Hepatocyte (in vitro differentiated cells): ENCODE data around the gene NIPAL4. TPM values are rescaled to one million over a fixed set of nuclear protein-coding genes. Genes with fewer than 3 reads are reported as not detected.
A peak's percentile ranks its signal among the peaks of the same experiment; 100 is the strongest.

Experiments used
- DNase-seq: peaks from one replicate; pipeline ENCODE4 v3.0.0-alpha.2; 2016; ENCODE audit warnings: low spot score
- H2AFZ ChIP-seq: fragments of 200-600 bp; sonication (generic); 2 replicates; pipeline ENCODE4 v1.6.0; 2016; ENCODE audit warnings: antibody characterized with exemption, mild to moderate bottlenecking
- H3K27ac ChIP-seq: fragments of 200-600 bp; sonication (generic); 2 replicates; pipeline ENCODE4 v1.5.1; 2016; ENCODE audit warnings: mild to moderate bottlenecking
- H3K27me3 ChIP-seq: fragments of 200-600 bp; sonication (generic); 2 replicates; pipeline ENCODE4 v1.6.1; 2016
- H3K36me3 ChIP-seq: fragments of 200-600 bp; sonication (generic); replicated peaks from 2 replicates; pipeline ENCODE4 v1.5.1; 2016; ENCODE audit warnings: low read depth; ENCODE audit not compliant: insufficient read depth
- H3K4me1 ChIP-seq: fragments of 200-600 bp; sonication (generic); 2 replicates; pipeline ENCODE4 v1.5.1; 2016; ENCODE audit warnings: mild to moderate bottlenecking, moderate library complexity; ENCODE audit not compliant: insufficient read depth
- H3K4me2 ChIP-seq: fragments of 200-600 bp; sonication (generic); 2 replicates; pipeline ENCODE4 v1.6.0; 2016
- H3K4me3 ChIP-seq: fragments of 200-600 bp; sonication (generic); 2 replicates; pipeline ENCODE4 v1.5.1; 2016; ENCODE audit warnings: mild to moderate bottlenecking
- H3K79me2 ChIP-seq: fragments of 200-600 bp; sonication (generic); 2 replicates; pipeline ENCODE4 v1.6.0; 2017; ENCODE audit warnings: mild to moderate bottlenecking
- H3K9me2 ChIP-seq: fragments of 200-600 bp; sonication (generic); replicated peaks from 2 replicates; pipeline ENCODE4 v1.6.0; 2017; ENCODE audit warnings: mild to moderate bottlenecking; ENCODE audit not compliant: insufficient read depth
- H3K9me3 ChIP-seq: fragments of 200-600 bp; sonication (generic); 2 replicates; pipeline ENCODE4 v1.5.1; 2016; ENCODE audit warnings: low read depth, mild to moderate bottlenecking
- H4K20me1 ChIP-seq: fragments of 200-600 bp; sonication (generic); 2 replicates; pipeline ENCODE4 v1.6.0; 2016; ENCODE audit warnings: mild to moderate bottlenecking; ENCODE audit not compliant: insufficient read depth, poor library complexity, severe bottlenecking
- CTCF ChIP-seq: fragments of 200-600 bp; sonication (generic); IDR thresholded peaks from 2 replicates; pipeline ENCODE4 v1.5.1; 2016; ENCODE audit warnings: antibody characterized with exemption, mild to moderate bottlenecking; ENCODE audit not compliant: poor library complexity
- EZH2 ChIP-seq: fragments of 200-600 bp; sonication (generic); IDR thresholded peaks from 2 replicates; pipeline ENCODE4 v1.6.1; 2016; ENCODE audit warnings: antibody characterized with exemption, mild to moderate bottlenecking, borderline replicate concordance
- EZH2phosphoT487 ChIP-seq: fragments of 200-600 bp; sonication (generic); IDR thresholded peaks from one replicate; pipeline ENCODE4 v1.6.1; 2018; ENCODE audit warnings: antibody characterized with exemption, mild to moderate bottlenecking, low read depth, moderate library complexity; ENCODE audit not compliant: unreplicated experiment, severe bottlenecking
- WGBS: methylation state at CpG from one replicate; pipeline ENCODE4 v1.1.6; 2016; ENCODE audit warnings: low lambda C conversion rate; ENCODE audit errors: missing lambda C conversion rate; 5-methylcytosine and 5-hydroxymethylcytosine counted together
- polyA plus RNA-seq: library from polyadenylated mRNA; unstranded; fragments of >200 nt; fragmentation: Nextera tagmentation; extraction: Ambion mirVana; gene quantifications from 2 replicates; pipeline ENCODE4 v1.2.1, GENCODE V29; 2016
- total RNA-seq: library from RNA; depleted of rRNA; stranded (reverse); fragments of >200 nt; gene quantifications from 2 replicates; pipeline ENCODE4 v1.2.3, GENCODE V29; 2014

The NIPAL4 gene
- total and polyA plus RNA-seq, 2 experiments from 2014 or later: 0.17 to 0.37 TPM

- Histone ChIP-seq H2AFZ (no peak overlapping the region), H4K20me1 (no peaks in the 10 kb centered on the region), H3K27me3 (no peaks in the 10 kb centered on the region), H3K9me2 (no peaks in the 10 kb centered on the region), H3K4me2 (no peak overlapping the region), H3K27ac (no peak overlapping the region), H3K9me3 (no peaks in the 10 kb centered on the region), H3K4me1 (no peaks in the 10 kb centered on the region), H3K4me3 (no peak overlapping the region), H3K36me3 (no peaks in the 10 kb centered on the region), H3K79me2 (no peaks in the 10 kb centered on the region)
- DNase-seq: no peak
- TF ChIP-seq CTCF: no peak
- TF ChIP-seq EZH2: no peak
- TF ChIP-seq EZH2phosphoT487: no peak
Observed at GRCh38 chr5:157509587-157509986, 49.6 kb downstream of the NIPAL4 start.

GRCh38 chr5:157510682-157511081 is 50.7 kb downstream of the NIPAL4 start:
- 82% methylated on average over 5 of the region's 5 CpGs for WGBS
- no peak overlapping the region for H3K27ac ChIP-seq
- no peaks in the 10 kb centered on the region for H3K9me3 ChIP-seq
- no peak for DNase-seq
- H3K9me2 ChIP-seq: no peaks in the 10 kb centered on the region
- H3K4me2 ChIP-seq: no peak overlapping the region
- TF ChIP-seq EZH2 (no peak), CTCF (no peak), EZH2phosphoT487 (no peak)
- H3K4me3 ChIP-seq: no peak overlapping the region
- no peak overlapping the region for H2AFZ ChIP-seq
- no peaks in the 10 kb centered on the region for H3K27me3 ChIP-seq
- H3K36me3 ChIP-seq: no peaks in the 10 kb centered on the region
- H3K4me1 ChIP-seq: no peaks in the 10 kb centered on the region
- H4K20me1 ChIP-seq: no peaks in the 10 kb centered on the region
- no peaks in the 10 kb centered on the region for H3K79me2 ChIP-seq

- TF ChIP-seq EZH2phosphoT487 (no peak), CTCF (no peak), EZH2 (no peak)
- 88% methylated on average over 9 of the region's 9 CpGs for WGBS
- H3K27ac ChIP-seq: peak overlapping the region; percentile 13
- DNase-seq: peak; percentile 68
- no peak overlapping the region for H3K4me3 ChIP-seq
- H3K27me3 ChIP-seq: no peaks in the 10 kb centered on the region
- H4K20me1 ChIP-seq: no peaks in the 10 kb centered on the region
- H3K79me2 ChIP-seq: no peaks in the 10 kb centered on the region
- no peak overlapping the region for H2AFZ ChIP-seq
- no peaks in the 10 kb centered on the region for H3K4me1 ChIP-seq
- H3K9me2 ChIP-seq: no peaks in the 10 kb centered on the region
- H3K4me2 ChIP-seq: no peak overlapping the region
- no peaks in the 10 kb centered on the region for H3K36me3 ChIP-seq
- H3K9me3 ChIP-seq: no peaks in the 10 kb centered on the region
Observed at GRCh38 chr5:157511651-157512644, 51.9 kb downstream of the NIPAL4 start.
